Kidney (tissue), 14 donors: ENCODE data around the gene SURF2. TPM values are rescaled to one million over a fixed set of nuclear protein-coding genes. Genes with fewer than 3 reads are reported as not detected.

Experiments used
- DNase-seq, 5 donors: peaks; one replicate each; pipeline ENCODE4 v3.0.0-alpha.2; 2013 to 2020
- FAIRE-seq: peaks from 2 replicates; lab custom pipeline; 2012; peaks lifted over from hg19 to GRCh38; lab: Jason Lieb, UNC
- H3K27ac ChIP-seq, 2 donors: one replicate each; pipeline ENCODE4 v1.7.0; 2013; ENCODE audit warnings: low read depth in 2 of 2, low read length in 2 of 2, inconsistent platforms in 1 of 2
- H3K27me3 ChIP-seq: one replicate; pipeline ENCODE4 v1.7.1; 2013; ENCODE audit warnings: low read length, inconsistent platforms; ENCODE audit not compliant: control insufficient read depth, insufficient read depth
- H3K36me3 ChIP-seq, 3 donors: one replicate each; pipeline versions ENCODE4 v1.7.0 to v1.7.1; 2013; ENCODE audit warnings: low read length in 3 of 3, control low read depth in 1 of 3, inconsistent platforms in 1 of 3; ENCODE audit not compliant: insufficient read depth in 3 of 3, control insufficient read depth in 2 of 3
- H3K4me1 ChIP-seq, 3 donors: one replicate each; pipeline versions ENCODE4 v1.7.0 to v1.7.1; 2013; ENCODE audit warnings: low read length in 3 of 3, inconsistent platforms in 1 of 3, low read depth in 1 of 3; ENCODE audit not compliant: control insufficient read depth in 2 of 3, insufficient read depth in 2 of 3
- H3K4me3 ChIP-seq, 3 donors: one replicate each; pipeline versions ENCODE4 v1.7.0 to v1.8.1; 2013; ENCODE audit warnings: low read length in 3 of 3, control low read depth in 1 of 3, inconsistent platforms in 1 of 3
- H3K9ac ChIP-seq, 3 donors: one replicate each; pipeline versions ENCODE4 v1.7.0 to v1.7.1; 2013; ENCODE audit warnings: low read length in 3 of 3, control low read depth in 1 of 3, inconsistent platforms in 1 of 3
- H3K9me3 ChIP-seq, 3 donors: one replicate each; pipeline versions ENCODE4 v1.7.0 to v1.7.1; 2013; ENCODE audit warnings: low read length in 3 of 3, control low read depth in 1 of 3, inconsistent platforms in 1 of 3; ENCODE audit not compliant: control insufficient read depth in 2 of 3, insufficient read depth in 1 of 3
- intact Hi-C: fragments of 100-400 bp; cut with DNase I; formaldehyde crosslinking; loops from one replicate; pipeline ENCODE4 v1.11.1; 2022
- polyA plus RNA-seq: library from polyadenylated mRNA; stranded (reverse); fragments of 350-450 nt; fragmentation: Illumina TruSeq; extraction: RNeasy Lipid Tissue Mini Kit (QIAGEN cat#74804); gene quantifications from one replicate; pipeline ENCODE4 v1.2.3, GENCODE V29; 2014; ENCODE audit warnings: low read depth, low replicate concordance; ENCODE audit not compliant: insufficient read depth
- total RNA-seq: library from RNA; stranded (reverse); fragmentation: NEBNext Ultra II Directional; extraction: Animal tissue kit (Norgen Biotek cat#: 25700); gene quantifications from one replicate; pipeline ENCODE4 v1.2.1, GENCODE V29; 2021
- TF ChIP-seq, protein P1 (sequence below): IDR thresholded peaks from 3 replicates; pipeline ENCODE4 v1.5.1; 2012; ENCODE audit warnings: mild to moderate bottlenecking, moderate library complexity, borderline replicate concordance; ENCODE audit not compliant: insufficient read depth; ENCODE audit errors: extremely low read depth
- donor health status: control.
- donor health status: control.
- donor health status: control.
- donor health status: control.
- donor health status: control.
- donor health status: DM: yes; HTN: yes; CAD: no.
- donor health status: Normal renal cell carcinoma (clear cell type).

The SURF2 gene
- total and polyA plus RNA-seq, 2 donors from 2014 or later, result 23.5 to 61.2 TPM

- FAIRE-seq, result no peak
- no peak for DNase-seq
- Histone ChIP-seq H3K36me3 (peaks cover 0 to 2% (median 0%) of the 10 kb centered on the region in 3 donors), H3K27ac (no peak overlapping the region), H3K4me1 (peaks cover 0 to 6% (median 0%) of the 10 kb centered on the region in 3 donors), H3K27me3 (no peaks in the 10 kb centered on the region), H3K9ac (no peak overlapping the region), H3K9me3 (peaks cover 0 to 3% (median 0%) of the 10 kb centered on the region in 3 donors), H3K4me3 (no peak overlapping the region)
- TF ChIP-seq, protein P1, sequence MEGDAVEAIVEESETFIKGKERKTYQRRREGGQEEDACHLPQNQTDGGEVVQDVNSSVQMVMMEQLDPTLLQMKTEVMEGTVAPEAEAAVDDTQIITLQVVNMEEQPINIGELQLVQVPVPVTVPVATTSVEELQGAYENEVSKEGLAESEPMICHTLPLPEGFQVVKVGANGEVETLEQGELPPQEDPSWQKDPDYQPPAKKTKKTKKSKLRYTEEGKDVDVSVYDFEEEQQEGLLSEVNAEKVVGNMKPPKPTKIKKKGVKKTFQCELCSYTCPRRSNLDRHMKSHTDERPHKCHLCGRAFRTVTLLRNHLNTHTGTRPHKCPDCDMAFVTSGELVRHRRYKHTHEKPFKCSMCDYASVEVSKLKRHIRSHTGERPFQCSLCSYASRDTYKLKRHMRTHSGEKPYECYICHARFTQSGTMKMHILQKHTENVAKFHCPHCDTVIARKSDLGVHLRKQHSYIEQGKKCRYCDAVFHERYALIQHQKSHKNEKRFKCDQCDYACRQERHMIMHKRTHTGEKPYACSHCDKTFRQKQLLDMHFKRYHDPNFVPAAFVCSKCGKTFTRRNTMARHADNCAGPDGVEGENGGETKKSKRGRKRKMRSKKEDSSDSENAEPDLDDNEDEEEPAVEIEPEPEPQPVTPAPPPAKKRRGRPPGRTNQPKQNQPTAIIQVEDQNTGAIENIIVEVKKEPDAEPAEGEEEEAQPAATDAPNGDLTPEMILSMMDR, result no peak
- intact Hi-C loops, result no loop called here
These were observed 21.4 kb downstream of the SURF2 start for GRCh38 chr9:133377721-133378216.

GRCh38 chr9:133378408-133378962 is 22.1 kb downstream of the SURF2 start:
- H3K4me3 ChIP-seq, result no peak overlapping the region
- TF ChIP-seq, protein P1, result no peak
- intact Hi-C loops, result no loop called here
- peaks cover 0 to 3% (median 0%) of the 10 kb centered on the region in 3 donors for H3K36me3 ChIP-seq
- no peaks in the 10 kb centered on the region for H3K27me3 ChIP-seq
- FAIRE-seq, result no peak
- H3K9me3 ChIP-seq, result peaks cover 0 to 4% (median 3%) of the 10 kb centered on the region in 3 donors
- no peak overlapping the region for H3K27ac ChIP-seq
- no peaks in the 10 kb centered on the region for H3K4me1 ChIP-seq
- DNase-seq, result no peak
- H3K9ac ChIP-seq, result no peak overlapping the region

DNA sequence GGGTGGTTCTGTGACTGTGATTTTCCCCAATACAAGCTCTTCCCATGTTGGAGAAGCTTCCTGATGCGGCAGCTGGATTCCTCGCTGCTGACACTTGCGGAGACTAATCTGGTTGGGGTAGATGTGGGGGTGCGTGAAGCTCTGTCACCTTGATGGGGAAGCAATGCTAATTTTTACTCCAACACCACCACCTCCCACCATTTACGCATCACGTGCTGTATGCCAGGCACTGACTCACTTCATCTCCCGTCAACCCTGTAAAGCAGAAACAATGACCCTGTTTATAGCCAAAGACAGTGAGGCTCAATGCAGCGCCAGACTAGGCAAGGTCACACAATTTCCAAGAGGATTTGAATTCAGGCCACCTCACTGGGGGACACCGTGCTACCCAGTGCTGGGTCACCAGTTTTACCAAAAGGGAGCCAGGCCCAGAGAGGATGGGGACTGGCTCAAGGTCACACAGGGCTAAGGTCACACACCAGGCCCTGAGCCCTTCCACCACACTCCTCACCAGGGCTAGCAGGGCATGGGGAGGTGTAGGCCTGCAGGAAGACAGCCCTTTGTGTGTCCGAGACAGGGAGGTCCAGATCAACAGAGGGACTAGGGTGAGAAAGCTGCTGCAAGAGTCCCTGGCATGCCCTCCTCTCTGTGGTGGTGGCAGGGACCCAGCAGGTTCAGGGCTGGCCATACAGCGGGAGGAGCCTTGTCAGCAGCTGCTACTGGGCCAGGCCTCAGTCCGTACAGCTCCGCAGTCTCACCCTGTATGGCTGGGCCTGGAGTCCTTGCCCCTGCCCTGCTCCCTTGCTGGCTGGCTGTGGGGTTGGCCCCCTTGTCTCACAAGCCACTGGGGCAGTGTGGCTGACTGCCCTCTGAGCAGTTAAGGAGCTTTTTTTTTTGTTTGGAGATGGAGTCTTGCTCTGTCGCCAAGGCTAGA is 23.1 kb downstream of the SURF2 start:
- H3K27ac ChIP-seq, result no peak overlapping the region
- FAIRE-seq (no peak), DNase-seq (no peak)
- no peaks in the 10 kb centered on the region for H3K27me3 ChIP-seq
- H3K4me1 ChIP-seq, result no peaks in the 10 kb centered on the region
- TF ChIP-seq, protein P1, result no peak
- H3K9ac ChIP-seq, result no peak overlapping the region
- no peak overlapping the region for H3K4me3 ChIP-seq
- intact Hi-C loops, result no loop called here
- peaks cover 0 to 4% (median 3%) of the 10 kb centered on the region in 3 donors for H3K9me3 ChIP-seq
- H3K36me3 ChIP-seq, result peaks cover 0 to 3% (median 0%) of the 10 kb centered on the region in 3 donors
